H1 (cell line): Measurements from ENCODE around the gene PSMC1. TPM values are rescaled to one million over a fixed set of nuclear protein-coding genes. Genes with fewer than 3 reads are reported as not detected.

Experiments
- EGR1 ChIP-seq: IDR thresholded peaks from 2 replicates; pipeline ENCODE4 v1.6.1; 2011; ENCODE audit warnings: low read depth, low read length, borderline replicate concordance
- EP300 ChIP-seq, 2 experiments: IDR thresholded peaks; 1 replicate in 1 of 2; 2 replicates in 1 of 2; pipeline ENCODE4 v1.6.1; 2011 to 2012; ENCODE audit warnings: low read depth in 2 of 2, low read length in 2 of 2, mild to moderate bottlenecking in 2 of 2, borderline replicate concordance in 1 of 2, inconsistent platforms in 1 of 2, moderate library complexity in 1 of 2
- SP2 ChIP-seq: IDR thresholded peaks from 2 replicates; pipeline ENCODE4 v1.6.1; 2012; ENCODE audit warnings: mild to moderate bottlenecking, low read length, inconsistent platforms
- polyA plus RNA-seq, 7 experiments: library from polyadenylated mRNA; depleted of rRNA in 3 of 7; stranded (reverse) in 5 of 7; unstranded in 2 of 7; fragments of >200 nt in 5 of 7; fragments of 200-250 nt in 2 of 7; gene quantifications; 1 replicate in 5 of 7; 2 replicates in 1 of 7; 4 replicates in 1 of 7; pipeline versions ENCODE4 v1.2.1 to v1.2.3, GENCODE V29; 2011 to 2013; ENCODE audit warnings: missing spikeins in 2 of 7, mixed read lengths in 2 of 7
- total RNA-seq: library from RNA; stranded (reverse); fragmentation: NEBNext Ultra II Directional; extraction: Animal tissue kit (Norgen Biotek cat#: 25700); gene quantifications from 2 replicates; pipeline ENCODE4 v1.2.1, GENCODE V29; 2021

PSMC1 gene
- total and polyA plus RNA-seq, 2 of the 8 experiments (the other 6 are each of a cell fraction or from before 2014, with no cell fraction given), result 46.2 to 99.6 TPM

DNA sequence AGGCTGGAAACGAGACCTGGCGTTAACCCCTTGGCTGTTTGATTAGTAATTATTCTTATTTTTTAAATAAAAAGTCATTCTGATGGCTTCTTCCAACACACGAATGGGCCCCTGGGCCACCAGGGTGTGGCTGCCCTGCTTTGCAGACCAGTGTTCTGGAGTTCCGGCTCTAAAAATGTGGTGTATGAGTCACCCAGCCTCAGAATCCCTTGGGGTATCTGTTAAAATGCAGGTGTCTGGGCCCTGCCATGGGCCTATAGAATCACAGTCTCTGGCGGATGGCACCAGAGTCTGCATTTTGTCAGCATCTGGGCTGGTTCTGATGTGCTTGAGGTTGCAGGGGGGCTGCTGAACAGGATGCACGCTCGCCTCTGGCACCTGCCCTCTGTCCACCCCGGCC lies 2.5 kb upstream of the PSMC1 start (continued):
- TF ChIP-seq EP300 (IDR thresholded peaks at IDR 0.05; ENCODE audit: borderline replicate concordance in 1 of 2, low read depth in 2 of 2, low read length in 2 of 2) (no peak), EGR1 (no peak), SP2 (no peak)
